HEK293 (cell line): Measurements from ENCODE around the gene KCNQ1.

ENCODE experiments used
- ZNF148 ChIP-seq: fragments of 450-650 bp; formaldehyde crosslinking; IDR thresholded peaks from 2 replicates; pipeline ENCODE4 v1.5.0; 2017; ENCODE audit warnings: missing biosample characterization, missing genetic modification characterization, borderline replicate concordance
- ZNF776 ChIP-seq: fragments of 450-650 bp; formaldehyde crosslinking; IDR thresholded peaks from 2 replicates; pipeline ENCODE4 v1.5.0; 2017; ENCODE audit warnings: missing biosample characterization, missing genetic modification characterization, borderline replicate concordance
- TF ChIP-seq, protein P1 (sequence below): fragments of 450-650 bp; formaldehyde crosslinking; IDR thresholded peaks from 2 replicates; pipeline ENCODE4 v1.5.1; 2016; ENCODE audit warnings: missing biosample characterization, missing genetic modification characterization
- TF ChIP-seq, protein P2 (sequence below): fragments of 450-650 bp; formaldehyde crosslinking; IDR thresholded peaks from 2 replicates; pipeline ENCODE4 v1.5.1; 2016; ENCODE audit warnings: missing biosample characterization, missing genetic modification characterization, borderline replicate concordance
- TF ChIP-seq, protein P3 (sequence below): fragments of 450-650 bp; formaldehyde crosslinking; IDR thresholded peaks from 2 replicates; pipeline ENCODE4 v1.5.1; 2016; ENCODE audit warnings: missing biosample characterization, missing genetic modification characterization

GRCh38 chr11:2801711-2802388 lies 357.0 kb downstream of the KCNQ1 start:
- TF ChIP-seq ZNF776 (tag by site-specific recombination) (no peak), ZNF148 (no peak)
- TF ChIP-seq, protein P1, sequence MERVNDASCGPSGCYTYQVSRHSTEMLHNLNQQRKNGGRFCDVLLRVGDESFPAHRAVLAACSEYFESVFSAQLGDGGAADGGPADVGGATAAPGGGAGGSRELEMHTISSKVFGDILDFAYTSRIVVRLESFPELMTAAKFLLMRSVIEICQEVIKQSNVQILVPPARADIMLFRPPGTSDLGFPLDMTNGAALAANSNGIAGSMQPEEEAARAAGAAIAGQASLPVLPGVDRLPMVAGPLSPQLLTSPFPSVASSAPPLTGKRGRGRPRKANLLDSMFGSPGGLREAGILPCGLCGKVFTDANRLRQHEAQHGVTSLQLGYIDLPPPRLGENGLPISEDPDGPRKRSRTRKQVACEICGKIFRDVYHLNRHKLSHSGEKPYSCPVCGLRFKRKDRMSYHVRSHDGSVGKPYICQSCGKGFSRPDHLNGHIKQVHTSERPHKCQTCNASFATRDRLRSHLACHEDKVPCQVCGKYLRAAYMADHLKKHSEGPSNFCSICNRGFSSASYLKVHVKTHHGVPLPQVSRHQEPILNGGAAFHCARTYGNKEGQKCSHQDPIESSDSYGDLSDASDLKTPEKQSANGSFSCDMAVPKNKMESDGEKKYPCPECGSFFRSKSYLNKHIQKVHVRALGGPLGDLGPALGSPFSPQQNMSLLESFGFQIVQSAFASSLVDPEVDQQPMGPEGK, result no peak
- TF ChIP-seq, protein P2, sequence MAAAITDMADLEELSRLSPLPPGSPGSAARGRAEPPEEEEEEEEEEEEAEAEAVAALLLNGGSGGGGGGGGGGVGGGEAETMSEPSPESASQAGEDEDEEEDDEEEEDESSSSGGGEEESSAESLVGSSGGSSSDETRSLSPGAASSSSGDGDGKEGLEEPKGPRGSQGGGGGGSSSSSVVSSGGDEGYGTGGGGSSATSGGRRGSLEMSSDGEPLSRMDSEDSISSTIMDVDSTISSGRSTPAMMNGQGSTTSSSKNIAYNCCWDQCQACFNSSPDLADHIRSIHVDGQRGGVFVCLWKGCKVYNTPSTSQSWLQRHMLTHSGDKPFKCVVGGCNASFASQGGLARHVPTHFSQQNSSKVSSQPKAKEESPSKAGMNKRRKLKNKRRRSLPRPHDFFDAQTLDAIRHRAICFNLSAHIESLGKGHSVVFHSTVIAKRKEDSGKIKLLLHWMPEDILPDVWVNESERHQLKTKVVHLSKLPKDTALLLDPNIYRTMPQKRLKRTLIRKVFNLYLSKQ (tag by site-specific recombination), result no peak
- TF ChIP-seq, protein P3, sequence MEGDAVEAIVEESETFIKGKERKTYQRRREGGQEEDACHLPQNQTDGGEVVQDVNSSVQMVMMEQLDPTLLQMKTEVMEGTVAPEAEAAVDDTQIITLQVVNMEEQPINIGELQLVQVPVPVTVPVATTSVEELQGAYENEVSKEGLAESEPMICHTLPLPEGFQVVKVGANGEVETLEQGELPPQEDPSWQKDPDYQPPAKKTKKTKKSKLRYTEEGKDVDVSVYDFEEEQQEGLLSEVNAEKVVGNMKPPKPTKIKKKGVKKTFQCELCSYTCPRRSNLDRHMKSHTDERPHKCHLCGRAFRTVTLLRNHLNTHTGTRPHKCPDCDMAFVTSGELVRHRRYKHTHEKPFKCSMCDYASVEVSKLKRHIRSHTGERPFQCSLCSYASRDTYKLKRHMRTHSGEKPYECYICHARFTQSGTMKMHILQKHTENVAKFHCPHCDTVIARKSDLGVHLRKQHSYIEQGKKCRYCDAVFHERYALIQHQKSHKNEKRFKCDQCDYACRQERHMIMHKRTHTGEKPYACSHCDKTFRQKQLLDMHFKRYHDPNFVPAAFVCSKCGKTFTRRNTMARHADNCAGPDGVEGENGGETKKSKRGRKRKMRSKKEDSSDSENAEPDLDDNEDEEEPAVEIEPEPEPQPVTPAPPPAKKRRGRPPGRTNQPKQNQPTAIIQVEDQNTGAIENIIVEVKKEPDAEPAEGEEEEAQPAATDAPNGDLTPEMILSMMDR (tag by site-specific recombination), result no peak
